SK-N-MC (cell line): Measurements from ENCODE around the gene KIAA1958.

Source experiments
- EZH2 ChIP-seq: fragments of 200-600 bp; sonication (generic); IDR thresholded peaks from one replicate; pipeline ENCODE4 v1.6.1; 2017; ENCODE audit warnings: antibody characterized with exemption
- POLR2AphosphoS5 ChIP-seq: IDR thresholded peaks from 2 replicates; pipeline ENCODE4 v1.6.1; 2012; ENCODE audit warnings: mild to moderate bottlenecking, low read depth, low read length, borderline replicate concordance

DNA sequence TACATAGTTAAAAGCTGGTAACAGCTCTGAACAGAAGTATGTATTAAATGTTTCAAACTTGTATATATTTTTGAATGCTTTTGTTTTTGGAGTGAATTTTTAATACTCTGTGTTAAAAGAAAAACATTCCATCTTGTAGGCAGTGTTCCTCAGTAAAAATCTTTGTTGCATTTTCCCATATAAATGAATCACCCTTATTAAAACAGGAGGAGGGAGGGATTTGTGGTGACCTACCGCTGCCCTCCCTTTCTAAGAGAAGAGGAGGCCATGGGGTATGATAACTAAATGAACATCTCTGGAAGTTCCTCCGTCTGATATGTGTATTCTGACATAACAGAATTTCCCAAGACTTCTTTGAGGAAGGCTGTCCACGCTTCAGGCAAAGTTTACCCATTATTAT is 177.9 kb downstream of the KIAA1958 start:
- TF ChIP-seq POLR2AphosphoS5 (no peak), EZH2 (no peak)
